GM21423 (cell line): ENCODE measurements around the gene PPIL6.
"Not testable (repeated sequence)": the region's sequence is repeated elsewhere in the genome, so short reads cannot be mapped to it uniquely, and the experiment has no call there.

Experiments
- ATAC-seq: cut with Tn5 transposase; IDR thresholded peaks from one replicate; pipeline ENCODE4 v1.9.1; 2021; ENCODE audit warnings: mild to moderate bottlenecking, moderate library complexity; ENCODE audit not compliant: unreplicated experiment

PPIL6 gene

GRCh38 chr6:109467696-109468095 lies 27.3 kb upstream of the PPIL6 start:
- no peak for ATAC-seq

GRCh38 chr6:109466212-109466923 lies 25.9 kb upstream of the PPIL6 start:
- ATAC-seq: no peak

GRCh38 chr6:109465772-109466171 lies 25.3 kb upstream of the PPIL6 start:
- no peak for ATAC-seq

- no peak for ATAC-seq
These were observed 21.5 kb upstream of the PPIL6 start for GRCh38 chr6:109461733-109462526.

GRCh38 chr6:109461205-109461604 lies 20.8 kb upstream of the PPIL6 start:
- not testable (repeated sequence) for ATAC-seq

GRCh38 chr6:109460161-109460829 lies 19.9 kb upstream of the PPIL6 start:
- ATAC-seq: no peak

- peak; percentile 28 for ATAC-seq
These were observed 18.5 kb upstream of the PPIL6 start for GRCh38 chr6:109458774-109459531.

- no peak for ATAC-seq
These were observed 17.2 kb upstream of the PPIL6 start for GRCh38 chr6:109457562-109457996.

- ATAC-seq: no peak
These were observed 16.5 kb upstream of the PPIL6 start for GRCh38 chr6:109456710-109457561.

GRCh38 chr6:109456111-109456583 lies 15.7 kb upstream of the PPIL6 start:
- ATAC-seq: no peak

- peak; percentile 52 for ATAC-seq
These were observed 15.1 kb upstream of the PPIL6 start, which contains the start of gene MICAL1 for GRCh38 chr6:109455437-109456110. Gene MICAL1 (minus strand): TSS chr6:109455772. CDS start chr6:109454196, 1,576 bp downstream.

GRCh38 chr6:109454496-109455436 lies 14.3 kb upstream of the PPIL6 start:
- peak; percentile 30 for ATAC-seq

GRCh38 chr6:109453594-109454495 lies 13.4 kb upstream of the PPIL6 start:
- ATAC-seq: no peak

- no peak for ATAC-seq
These were observed 12.7 kb upstream of the PPIL6 start for GRCh38 chr6:109453156-109453555.

- ATAC-seq: no peak
These were observed 11.8 kb upstream of the PPIL6 start for GRCh38 chr6:109452181-109452580.

GRCh38 chr6:109451376-109451775 lies 10.9 kb upstream of the PPIL6 start:
- no peak for ATAC-seq

GRCh38 chr6:109450801-109451200 lies 10.4 kb upstream of the PPIL6 start:
- ATAC-seq: no peak
